Left lobe of liver (tissue), 2 donors: Measurements from ENCODE around the gene MAGI2. TPM values are rescaled to one million over a fixed set of nuclear protein-coding genes. Genes with fewer than 3 reads are reported as not detected.
A peak's percentile ranks its signal among the peaks of the same experiment; 100 is the strongest.

Experiments used
- ATAC-seq: fragments of 200-7000 bp; cut with Tn5 transposase; one replicate; pipeline ENCODE4 v1.9.1; 2020; ENCODE audit warnings: mild to moderate bottlenecking, moderate library complexity
- DNase-seq: peaks from one replicate; pipeline ENCODE4 v3.0.0-alpha.2; 2020; ENCODE audit warnings: low spot score
- total RNA-seq: library from RNA; stranded (reverse); gene quantifications from one replicate; pipeline ENCODE4 v1.2.1, GENCODE V29; 2021
- donor health status: DM: no; HTN: no; CAD: no; lungs with moderate emphysema.
- donor health status: DM: no; HTN: yes; CAD: no.

The MAGI2 gene
- total RNA-seq, 1 donor from 2014 or later: 2.9 TPM

DNA sequence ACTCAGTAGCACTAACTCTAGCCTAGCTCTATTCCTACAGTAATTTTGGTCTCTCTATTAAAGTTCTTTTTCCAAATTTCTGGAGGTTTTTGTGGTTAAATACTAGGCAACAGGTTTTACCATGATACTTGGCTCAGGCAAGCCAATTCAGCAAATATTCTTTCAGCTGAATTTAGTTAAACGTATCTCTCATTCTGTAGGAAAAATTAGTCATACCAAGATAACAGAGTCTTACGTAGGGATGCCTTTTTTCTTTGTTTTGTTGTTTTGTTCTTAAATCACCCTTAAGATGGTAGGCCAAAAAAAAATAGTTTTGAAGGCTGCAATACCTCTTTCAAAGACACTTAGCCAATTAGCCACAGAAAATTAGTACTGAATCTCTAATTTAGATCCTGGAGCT lies 180.5 kb downstream of the MAGI2 start:
- ATAC-seq (no peak), DNase-seq (no peak)

DNA sequence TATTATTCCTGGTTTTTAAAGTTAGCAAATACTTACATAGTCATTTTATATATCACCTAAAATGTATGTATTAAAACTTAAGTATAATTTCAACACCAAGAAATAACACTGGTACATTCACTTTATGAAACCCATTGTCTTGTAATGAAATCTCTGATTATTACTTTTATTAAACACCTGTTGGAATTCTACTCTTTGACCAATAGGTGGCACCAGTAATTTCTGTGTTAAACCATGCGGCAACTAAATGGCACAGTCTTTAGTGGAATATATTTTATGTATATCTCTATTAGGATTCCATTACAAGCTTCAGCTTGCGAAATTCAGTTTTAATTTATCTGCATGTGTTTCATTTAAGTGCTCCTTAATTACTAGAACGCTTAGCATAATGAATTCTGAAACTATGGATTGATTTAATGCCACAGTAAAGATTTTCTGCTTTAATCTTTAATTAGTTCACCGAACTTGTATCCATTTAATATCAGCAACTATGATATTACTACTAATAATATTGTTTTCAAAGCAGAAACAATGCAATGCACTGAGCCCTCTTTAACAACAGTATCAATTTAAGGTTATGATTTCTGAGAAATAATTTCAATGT lies 181.3 kb downstream of the MAGI2 start:
- ATAC-seq (peak; percentile 77), DNase-seq (no peak)

DNA sequence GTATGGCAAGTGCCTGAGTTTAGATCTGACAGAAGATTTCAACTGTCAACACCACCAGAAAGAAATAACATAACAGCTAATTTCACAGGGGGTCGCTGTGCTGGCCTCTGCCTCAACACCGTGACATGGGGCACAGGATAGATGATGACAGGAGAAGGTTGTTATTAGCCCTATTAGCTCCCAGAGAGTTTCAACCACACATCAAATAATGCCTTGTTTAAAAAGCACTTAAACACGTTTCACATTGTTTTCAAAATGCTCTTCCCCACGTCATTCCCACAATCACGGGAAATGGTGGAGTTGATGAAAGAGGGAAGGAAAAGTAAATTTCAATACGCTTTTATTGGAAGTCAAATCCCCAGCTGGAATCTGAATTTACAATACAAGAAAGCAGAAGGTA lies 184.7 kb downstream of the MAGI2 start:
- ATAC-seq (no peak), DNase-seq (no peak)

DNA sequence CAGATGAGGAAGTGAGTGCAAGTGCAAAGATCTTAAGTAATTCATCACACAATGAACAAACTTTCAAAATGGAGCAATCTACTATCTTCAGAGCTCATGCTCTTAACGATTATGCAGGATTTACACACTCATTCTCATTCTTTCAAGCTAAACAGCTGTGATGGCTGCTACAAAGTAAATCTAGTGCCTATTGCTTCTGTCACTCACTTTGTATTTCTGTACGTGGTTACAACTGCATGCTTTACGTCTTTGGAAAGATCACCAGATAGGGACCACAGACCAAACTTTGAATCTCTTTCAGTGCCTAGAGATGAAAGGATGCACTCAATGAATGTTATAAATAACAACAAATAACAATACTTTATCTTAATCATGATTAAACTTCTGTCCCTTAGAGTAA lies 194.6 kb downstream of the MAGI2 start:
- no peak for ATAC-seq

DNA sequence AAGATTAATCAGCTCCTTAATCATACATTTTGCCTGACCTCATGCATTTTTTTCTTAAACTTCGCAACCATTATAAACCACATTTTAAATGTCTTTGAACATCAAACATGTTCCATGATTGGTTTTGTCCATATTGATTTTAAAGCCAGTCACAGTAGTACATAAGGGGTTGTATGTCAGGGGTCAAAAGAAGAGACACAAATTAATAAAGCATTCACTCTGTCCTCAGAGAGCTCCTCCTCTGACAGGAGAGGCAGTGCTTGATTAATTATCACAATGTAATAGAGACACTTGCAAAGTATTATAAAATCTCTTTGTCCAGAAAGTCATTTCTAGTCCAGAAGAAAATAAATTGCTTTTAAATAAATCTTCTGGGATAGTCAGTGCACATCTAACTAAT lies 195.5 kb downstream of the MAGI2 start:
- ATAC-seq: no peak
- DNase-seq: no peak

More for the DNA sequence above, 194.6 kb downstream of the MAGI2 start:
- no peak for DNase-seq

DNA sequence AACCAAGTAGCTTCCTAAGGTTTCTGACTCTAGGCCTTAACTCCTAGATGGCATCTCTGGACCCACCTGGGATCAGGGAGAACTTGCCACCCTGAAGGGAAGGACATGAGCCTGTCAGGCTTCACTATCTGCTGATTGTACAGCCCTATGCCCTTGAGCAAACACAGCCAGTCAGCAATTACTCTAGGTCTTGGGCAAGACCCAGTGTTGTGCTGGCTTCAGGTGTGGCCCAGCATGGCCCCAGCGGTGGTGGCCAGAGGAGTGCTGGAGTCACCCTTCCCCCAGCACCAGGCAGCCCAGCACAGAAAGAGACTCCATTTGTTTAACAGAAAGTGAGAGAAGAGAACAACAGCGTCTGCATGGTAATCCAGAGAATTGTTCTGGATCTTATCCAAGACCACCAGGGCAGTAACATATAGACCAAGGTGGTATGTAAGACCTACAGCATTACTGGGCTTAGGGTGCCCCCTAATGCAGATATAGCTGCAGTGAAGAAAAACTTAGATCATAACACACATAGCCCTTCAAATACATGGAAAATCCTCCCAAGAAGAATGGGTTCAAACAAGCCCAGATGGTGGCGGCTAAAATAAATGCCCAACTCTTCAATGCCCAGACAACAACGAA lies 207.7 kb downstream of the MAGI2 start:
- DNase-seq: peak; percentile 64
- peak; percentile 99 for ATAC-seq

DNA sequence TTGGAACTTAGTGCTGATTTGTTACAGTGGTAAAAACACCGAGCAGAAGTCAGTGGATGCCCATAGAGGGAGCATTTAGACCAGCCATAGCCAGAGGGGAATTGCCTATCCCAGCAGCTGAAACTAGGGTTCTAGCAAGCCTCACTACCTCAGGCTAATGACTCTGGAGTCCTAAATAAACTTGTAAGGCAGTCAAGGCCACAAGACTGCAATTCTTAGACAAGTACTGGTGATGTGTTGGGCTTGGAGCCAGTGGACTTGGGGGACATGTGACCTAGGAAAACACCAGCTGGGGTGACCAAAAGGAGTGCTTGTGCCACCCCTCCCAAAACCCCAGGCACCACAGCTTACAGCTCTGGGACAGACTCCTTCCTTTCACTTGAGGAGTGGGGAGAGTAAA lies 209.0 kb downstream of the MAGI2 start:
- DNase-seq (no peak), ATAC-seq (no peak)

DNA sequence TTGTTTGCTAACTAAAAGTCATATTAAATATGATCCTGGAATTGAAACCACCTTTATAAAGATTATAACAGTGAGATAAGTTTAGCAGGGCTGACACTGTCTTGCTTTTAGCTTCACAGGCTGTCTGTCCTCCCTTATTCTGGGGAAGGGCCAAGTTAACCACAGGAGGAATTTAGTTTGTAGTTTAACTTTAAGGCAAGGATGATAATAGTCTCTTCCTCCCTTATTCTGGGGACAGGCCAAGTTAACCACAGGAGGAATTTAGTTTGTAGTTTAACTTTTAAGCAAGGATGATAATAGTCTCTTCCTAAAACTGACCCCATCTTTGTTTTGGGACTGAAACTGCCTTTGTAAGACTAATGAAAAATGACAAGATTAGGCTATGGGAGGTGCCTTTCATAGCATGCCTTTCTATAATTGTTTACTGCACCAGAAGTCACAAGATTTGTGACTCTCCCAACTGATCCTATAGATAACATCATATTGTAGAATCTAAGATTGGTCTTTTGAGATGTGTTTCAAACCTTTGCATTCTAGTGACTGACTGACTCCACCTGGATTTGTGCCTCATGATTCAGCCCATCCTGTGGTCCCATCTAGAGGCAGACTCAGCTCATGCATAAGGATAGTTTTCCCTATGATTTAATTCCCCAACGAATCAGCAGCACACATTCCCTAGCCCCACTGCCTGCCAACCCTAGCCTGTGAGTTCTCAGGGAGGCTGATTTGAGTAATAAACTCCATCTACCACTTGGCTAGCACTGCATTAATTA lies 212.0 kb downstream of the MAGI2 start:
- ATAC-seq: no peak
- no peak for DNase-seq

DNA sequence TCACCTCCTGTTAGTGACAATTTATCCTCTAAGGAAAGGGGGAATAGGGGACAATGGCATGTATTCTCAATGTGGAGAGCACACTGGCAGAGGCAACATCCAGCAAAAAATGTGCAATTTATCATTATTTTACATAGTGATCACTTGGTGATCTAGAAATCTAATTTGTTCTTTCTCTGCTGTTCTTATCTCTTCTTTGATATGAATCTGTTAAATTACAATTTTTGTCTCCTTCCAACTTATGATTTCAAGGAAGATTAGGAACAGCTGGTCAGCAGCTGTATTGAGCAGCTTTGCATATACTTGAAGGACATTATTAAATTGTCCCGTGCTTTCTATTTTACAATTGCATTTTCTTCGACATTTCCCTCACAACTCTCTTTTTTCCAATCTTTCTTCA lies 213.1 kb downstream of the MAGI2 start:
- no peak for ATAC-seq
- DNase-seq: no peak

DNA sequence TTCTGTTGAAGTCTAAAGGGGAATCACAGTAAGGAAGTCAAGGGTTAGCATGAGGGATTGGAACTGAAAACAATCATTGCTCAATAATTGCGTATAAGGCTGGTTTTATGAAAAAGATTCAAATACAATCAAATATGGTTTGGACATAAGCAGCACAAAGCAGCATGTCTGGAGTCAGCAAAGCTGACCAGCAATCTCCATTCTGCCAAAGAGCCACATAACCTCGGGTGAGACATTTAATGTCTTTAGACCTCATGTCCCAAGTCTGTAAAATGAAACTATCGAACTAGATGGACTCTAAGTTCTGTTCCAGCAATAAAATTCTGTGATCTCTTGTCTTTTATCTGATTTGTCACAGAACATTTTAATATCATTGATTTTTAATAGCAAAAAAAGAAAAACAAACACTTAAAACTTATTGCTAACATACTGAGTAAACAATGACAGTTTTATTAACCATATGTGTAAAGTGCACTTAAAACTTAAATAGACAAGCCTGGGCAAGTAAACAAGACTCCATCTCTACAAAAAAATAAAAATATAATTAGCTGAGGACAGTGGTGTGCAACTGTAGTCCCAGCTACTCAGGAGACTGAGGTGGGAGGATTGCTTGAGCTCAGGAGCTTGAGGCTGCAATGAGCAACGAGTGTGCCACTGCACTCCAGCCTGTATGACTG lies 217.0 kb downstream of the MAGI2 start:
- DNase-seq: no peak

DNA sequence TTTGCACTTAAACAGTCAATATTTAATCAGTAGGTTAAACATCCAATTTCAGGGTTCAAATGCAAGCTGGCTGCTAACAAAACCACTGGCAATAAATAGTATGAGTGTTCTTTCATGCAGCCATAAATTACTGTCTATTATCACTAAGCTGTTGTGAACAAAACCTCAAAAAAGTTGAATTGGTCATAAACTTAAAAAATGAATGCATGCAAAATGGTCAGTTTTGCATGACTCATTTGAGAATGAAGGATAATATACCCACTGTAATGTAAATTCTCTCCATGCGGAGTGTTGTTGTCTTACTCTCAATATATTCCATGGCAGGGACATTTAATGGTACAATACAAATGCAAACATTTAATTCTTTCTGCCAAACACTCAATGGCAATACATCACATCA lies 226.4 kb downstream of the MAGI2 start:
- DNase-seq: no peak
- no peak for ATAC-seq

More for the DNA sequence above, 217.0 kb downstream of the MAGI2 start:
- peak; percentile 14 for ATAC-seq

DNA sequence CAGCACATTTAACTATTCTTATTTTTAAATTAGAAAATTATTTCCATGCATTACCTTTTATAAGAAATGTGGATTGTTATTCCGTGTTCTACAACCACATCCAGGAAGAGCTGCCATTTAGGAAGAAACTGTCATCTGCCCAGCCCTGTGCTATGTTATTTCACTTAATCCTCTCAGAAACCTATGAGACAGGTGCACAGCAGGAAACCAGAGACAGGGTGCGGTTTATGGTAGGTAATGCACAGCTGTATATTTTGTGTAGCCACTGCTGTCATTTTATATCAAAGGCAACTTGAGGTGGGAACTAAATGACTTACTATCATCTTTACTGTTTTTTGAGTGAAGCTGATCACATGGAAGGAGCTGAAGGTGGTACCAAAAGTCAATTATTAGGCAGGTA lies 232.3 kb downstream of the MAGI2 start:
- no peak for DNase-seq
- no peak for ATAC-seq

DNA sequence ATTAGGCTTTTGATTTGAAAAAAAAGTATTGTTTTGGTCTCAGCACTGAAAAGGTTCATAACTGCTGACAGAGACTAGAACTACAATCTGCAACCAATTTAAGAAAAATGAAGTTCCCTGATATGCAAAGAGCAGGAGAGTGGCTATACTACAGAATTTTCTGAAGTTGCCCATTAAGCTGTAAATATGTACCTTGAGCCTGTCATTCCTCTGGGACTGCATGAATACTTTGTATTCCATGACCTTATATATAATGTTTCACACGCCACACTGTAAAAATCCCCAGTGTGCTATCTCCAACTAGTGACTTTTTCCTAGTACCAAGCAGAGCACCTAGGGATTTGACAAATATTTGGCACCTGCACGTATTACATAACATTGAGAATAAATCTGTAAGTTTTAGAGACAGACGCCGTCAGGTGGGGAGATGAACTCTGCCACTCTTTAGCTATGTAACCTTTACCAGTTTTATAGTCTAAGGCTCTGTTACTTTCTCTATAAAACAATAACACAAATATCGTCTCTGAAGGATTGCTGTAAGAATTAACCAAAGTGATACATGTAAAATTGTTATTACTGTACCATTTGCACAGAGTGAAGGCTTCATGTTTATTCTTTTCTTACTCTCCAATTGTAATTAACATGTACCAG lies 235.4 kb downstream of the MAGI2 start:
- ATAC-seq: no peak
- no peak for DNase-seq

DNA sequence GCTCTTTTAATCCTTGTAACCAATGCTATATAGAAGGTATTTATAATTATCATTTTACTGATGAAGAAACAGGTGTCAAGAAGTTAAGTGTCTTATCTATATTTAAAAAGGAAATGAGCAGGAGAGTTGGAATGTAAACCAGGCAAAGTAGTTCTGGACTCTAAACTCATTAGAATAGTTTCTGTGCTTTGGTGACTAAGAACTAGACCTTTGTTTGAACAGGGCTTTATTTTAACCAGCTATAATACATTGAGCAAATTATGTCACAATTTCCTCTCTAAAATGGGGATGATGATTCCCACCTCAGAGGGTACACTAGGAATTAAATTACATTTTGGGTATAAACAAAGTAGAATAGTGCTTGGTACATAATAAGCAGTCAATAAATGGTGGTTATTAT lies 236.0 kb downstream of the MAGI2 start:
- DNase-seq: no peak
- peak; percentile 73 for ATAC-seq

DNA sequence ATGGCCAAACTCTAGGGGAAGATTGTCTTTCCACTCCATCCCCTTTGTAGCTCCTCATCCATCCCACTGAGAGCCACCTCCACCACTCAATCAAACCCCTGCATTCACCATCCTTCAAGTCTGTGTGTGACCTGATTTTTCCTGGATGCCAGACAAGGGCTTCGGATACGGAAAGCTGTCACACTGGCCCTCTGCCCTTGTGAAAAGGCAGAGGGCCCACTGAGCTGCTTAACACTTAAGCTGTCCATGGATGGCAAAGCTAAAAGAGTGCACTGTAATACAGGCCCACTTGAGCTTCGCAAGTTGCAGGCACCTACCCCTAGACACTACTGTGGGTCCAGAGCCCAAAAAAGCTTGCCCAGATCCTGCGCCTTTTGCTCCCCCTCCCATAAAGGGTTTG lies 237.2 kb downstream of the MAGI2 start:
- ATAC-seq: no peak
- no peak for DNase-seq

DNA sequence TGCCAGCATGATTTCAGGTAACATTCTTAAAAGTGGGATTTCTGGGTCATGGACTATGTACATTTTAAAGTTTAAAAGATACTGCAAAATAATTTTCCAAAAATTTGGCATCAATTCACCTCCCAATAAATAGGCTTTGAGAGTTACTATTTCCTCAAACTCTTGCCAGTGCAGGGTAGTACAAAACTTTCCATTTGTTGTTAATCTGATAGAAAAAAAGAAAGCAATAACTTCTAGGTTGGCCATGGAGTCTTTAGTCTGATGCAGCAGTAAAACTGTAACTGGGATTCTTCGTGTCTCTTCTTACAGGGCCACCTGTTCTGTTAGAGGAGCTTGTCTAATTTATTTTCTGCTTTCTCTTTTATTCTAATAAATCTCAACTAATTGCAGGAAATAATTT lies 241.1 kb downstream of the MAGI2 start:
- DNase-seq: no peak
- peak; percentile 46 for ATAC-seq

DNA sequence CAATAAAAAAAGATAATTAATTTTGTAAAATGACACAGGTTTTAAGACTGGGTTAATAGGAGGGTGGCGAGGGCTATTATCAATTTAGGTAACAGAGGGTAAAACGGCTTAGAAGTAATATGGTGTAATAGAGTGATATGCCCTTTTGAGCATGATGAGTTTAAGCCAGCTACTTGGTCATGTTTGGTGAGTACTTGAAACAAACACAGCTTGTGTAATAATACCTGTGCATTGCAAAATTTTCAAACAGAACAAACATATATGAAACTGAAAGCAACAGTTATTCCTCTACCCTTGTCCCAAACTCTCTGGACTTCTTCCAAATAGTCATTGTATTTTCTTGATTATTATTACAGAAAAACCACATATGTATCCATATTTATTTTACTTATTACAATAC lies 241.7 kb downstream of the MAGI2 start:
- ATAC-seq (peak; percentile 94), DNase-seq (no peak)

DNA sequence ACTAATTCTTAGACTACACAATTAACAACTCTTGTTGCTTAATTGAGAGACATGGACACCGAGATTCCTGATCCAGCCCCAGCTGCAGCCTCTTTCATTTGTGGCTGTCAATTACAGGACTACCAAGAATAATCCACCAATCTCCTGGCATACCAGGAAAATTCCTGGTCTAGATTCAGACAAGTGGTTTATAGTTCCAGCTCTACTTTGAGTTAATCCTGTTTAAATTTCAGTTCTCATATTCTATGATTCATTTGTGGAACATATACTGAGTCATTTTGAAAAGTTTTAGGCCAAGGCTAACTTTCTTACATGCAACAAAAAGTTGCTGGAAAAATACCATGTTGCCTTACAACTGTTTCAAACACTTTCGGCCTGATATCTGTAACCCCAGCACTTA lies 253.5 kb downstream of the MAGI2 start:
- ATAC-seq (no peak), DNase-seq (no peak)

DNA sequence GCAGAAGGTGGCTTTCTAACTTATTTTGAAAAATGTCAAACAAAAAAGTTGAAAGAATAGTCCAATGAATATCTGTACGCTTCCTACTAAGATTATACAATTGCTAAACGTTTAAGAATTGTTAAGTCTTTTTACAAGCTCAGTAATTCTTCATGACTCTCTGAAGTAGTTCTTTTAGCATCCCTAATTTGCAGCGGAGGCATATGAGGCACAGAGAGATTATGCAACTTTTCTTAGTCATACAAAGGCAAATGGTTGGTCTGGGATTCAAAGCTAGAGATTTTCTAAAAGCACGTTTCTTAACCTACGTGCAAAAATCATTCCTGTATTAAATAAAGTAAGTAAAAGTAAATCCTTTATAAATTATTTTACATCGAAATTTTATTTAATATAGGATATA lies 254.2 kb downstream of the MAGI2 start:
- ATAC-seq (no peak), DNase-seq (no peak)

DNA sequence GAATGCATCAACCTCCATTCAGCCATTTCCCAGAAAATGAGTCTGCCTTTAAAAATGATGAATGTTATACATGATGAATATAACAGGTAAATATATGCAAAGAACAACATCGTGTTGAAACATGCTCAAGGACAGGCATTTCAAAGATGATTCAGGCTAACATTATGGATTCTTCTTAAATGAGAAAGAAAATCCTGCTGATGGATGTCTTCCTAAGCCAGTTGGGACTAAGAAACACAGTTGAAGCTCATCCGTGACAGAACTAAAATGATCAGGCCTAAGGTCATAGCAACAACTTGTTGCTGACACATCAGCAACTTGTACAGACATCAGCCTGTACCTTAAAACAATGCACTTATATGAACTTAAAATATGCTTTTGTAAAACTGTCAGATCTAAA lies 267.9 kb downstream of the MAGI2 start:
- ATAC-seq (no peak), DNase-seq (no peak)

DNA sequence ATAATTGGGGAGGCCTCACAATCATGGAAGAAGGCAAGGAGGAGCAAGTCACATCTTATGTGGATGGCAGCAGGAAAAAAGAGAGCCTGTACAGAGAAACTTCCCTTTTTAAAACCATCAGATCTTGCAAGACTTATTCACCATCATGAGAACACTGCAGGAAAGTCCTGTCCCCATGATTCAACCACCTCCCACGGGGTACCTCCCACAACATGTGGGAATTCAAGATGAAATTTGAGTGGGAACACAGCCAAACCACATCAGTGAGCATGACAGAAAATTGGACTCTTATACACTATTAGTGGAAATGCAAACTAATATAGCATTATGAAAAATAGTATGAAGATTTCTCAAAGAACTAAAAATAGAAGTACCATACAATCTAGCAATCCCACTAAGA lies 271.2 kb downstream of the MAGI2 start:
- no peak for DNase-seq
- ATAC-seq: no peak
